AG08395 (cell line): ENCODE data around the gene PCDHGA11.
"Not testable (repeated sequence)": the region's sequence is repeated elsewhere in the genome, so short reads cannot be mapped to it uniquely, and the experiment has no call there.

Source experiments
- DNase-seq: peaks from one replicate; pipeline ENCODE4 v3.0.0; 2012; ENCODE audit warnings: mixed read lengths, low spot score

The PCDHGA11 gene

DNA sequence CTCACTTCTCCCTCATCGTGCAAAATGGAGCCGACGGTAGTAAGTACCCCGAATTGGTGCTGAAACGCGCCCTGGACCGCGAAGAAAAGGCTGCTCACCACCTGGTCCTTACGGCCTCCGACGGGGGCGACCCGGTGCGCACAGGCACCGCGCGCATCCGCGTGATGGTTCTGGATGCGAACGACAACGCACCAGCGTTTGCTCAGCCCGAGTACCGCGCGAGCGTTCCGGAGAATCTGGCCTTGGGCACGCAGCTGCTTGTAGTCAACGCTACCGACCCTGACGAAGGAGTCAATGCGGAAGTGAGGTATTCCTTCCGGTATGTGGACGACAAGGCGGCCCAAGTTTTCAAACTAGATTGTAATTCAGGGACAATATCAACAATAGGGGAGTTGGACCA is 10.4 kb downstream of the PCDHGA11 start:
- DNase-seq: no peak

DNA sequence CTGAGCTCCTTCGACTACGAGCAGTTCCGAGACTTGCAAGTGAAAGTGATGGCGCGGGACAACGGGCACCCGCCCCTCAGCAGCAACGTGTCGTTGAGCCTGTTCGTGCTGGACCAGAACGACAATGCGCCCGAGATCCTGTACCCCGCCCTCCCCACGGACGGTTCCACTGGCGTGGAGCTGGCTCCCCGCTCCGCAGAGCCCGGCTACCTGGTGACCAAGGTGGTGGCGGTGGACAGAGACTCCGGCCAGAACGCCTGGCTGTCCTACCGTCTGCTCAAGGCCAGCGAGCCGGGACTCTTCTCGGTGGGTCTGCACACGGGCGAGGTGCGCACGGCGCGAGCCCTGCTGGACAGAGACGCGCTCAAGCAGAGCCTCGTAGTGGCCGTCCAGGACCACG is 11.5 kb downstream of the PCDHGA11 start:
- DNase-seq: not testable (repeated sequence)

DNA sequence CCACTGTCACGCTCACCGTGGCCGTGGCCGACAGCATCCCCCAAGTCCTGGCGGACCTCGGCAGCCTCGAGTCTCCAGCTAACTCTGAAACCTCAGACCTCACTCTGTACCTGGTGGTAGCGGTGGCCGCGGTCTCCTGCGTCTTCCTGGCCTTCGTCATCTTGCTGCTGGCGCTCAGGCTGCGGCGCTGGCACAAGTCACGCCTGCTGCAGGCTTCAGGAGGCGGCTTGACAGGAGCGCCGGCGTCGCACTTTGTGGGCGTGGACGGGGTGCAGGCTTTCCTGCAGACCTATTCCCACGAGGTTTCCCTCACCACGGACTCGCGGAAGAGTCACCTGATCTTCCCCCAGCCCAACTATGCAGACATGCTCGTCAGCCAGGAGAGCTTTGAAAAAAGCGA is 11.9 kb downstream of the PCDHGA11 start:
- DNase-seq: not testable (repeated sequence)

DNA sequence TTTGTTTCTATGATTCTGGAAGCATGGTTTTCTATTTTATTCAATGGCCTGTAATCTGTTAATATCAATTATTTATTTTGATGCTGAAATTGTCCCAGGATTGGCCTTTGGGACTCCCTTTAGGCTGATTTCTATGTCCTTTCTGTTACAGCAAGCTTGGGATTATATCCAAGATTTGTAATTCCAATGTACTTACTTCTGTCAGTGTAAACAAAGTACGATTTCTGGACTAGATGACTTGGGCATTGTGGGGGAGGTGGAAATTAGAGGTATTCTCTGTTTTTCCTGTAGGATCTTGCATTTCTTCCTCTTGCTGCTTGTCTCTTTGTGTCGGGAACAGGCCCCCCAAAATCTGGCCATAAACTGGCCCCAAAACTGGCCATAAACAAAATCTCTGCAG is 13.2 kb downstream of the PCDHGA11 start:
- DNase-seq: no peak

DNA sequence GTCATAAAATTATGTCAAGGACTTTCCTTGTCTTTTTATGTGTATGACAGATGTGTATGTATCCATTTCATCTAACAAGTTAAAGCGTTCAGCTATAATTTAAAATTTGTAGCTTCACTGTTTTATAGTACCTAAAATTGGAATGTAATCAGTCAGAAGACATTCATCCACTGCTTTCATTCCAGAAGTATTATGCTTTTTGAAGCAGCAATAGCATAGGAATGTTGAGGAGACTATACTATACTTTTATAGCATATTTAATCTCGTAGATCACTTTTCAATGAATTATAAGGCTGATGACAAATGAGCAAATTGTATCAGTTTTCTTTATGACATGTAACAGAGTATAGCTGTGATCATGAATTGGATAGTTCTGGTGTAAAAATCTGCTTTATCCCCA is 16.4 kb downstream of the PCDHGA11 start:
- no peak for DNase-seq

DNA sequence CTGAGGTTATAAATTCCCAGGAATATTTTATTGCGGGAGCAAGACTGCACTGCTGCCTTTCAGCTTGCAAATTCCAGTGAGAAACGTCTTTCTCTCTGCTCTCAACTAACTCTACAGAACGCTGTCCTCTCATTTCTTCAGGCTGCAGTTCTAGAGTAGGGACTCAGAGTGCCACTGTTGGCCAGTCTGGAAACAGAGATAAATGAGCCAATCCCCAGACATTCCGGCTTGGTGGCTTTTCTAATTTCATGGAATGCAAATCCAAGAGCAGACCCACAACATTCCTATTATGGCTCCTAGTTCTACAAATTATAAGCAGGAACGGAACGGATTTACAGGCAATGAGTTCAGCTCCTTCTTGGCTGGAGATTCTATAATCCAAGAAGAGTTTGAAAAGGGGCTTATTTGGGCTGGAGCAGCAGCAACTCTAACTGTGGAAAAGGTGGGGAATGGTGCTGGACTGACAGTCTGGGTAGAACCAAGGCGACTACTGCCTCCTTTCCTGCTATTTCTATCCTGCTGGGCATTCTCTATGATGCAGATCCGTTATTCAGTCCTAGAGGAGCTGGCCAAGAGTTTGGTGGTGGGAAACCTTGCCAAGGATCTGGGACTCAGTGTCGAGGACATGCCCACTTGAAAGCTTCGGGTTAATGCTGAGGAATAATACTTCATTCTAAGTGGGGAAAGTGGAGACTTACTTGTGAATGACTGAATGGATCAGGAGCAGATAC is 18.7 kb downstream of the PCDHGA11 start:
- DNase-seq: peak; percentile 39

DNA sequence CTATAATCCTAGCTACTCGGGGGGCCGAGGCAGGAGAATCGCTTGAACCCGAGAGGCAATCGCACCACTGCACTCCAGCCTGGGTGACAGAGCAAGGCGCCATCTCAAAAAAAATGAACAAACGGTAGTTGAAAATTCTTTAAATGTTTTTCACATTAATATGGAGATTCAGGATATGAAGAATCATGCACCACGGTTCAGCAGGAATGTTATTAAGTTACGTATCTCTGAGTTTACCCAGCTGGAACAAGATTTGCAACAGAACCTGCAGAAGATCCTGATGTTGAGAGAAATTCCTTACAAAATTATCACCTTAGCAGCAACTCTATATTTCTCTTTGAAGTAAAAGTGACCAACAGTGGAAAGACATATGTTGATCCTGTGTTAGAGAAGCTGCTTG is 19.5 kb downstream of the PCDHGA11 start:
- no peak for DNase-seq

DNA sequence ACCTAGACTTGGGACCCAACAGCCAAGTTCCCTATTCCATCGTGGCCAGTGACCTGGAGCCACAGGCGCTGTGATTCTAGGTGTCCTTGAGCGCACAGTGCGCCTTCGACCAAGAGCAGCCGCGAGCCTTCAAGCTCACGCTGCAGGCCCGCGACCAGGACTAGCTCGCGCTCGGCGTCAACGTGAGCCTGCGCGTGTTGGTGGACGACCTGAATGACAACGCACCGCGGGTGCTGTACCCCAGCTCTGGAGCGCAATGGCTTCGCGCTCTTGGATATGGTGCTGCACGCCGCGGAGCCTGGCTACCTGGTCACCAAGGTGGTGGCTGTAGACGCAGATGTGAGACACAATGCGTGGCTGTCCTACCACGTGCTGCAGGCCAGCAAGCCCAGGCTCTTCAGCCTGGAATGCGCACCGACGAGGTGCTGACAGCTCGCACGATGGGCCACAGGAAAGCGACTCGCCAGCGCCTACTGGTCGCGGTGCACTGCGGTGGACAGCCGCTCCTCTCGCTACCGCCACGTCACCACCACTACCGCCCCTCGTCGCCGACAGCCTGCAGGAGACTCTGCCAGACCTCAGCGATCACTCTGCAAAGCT is 20.8 kb downstream of the PCDHGA11 start:
- no peak for DNase-seq

DNA sequence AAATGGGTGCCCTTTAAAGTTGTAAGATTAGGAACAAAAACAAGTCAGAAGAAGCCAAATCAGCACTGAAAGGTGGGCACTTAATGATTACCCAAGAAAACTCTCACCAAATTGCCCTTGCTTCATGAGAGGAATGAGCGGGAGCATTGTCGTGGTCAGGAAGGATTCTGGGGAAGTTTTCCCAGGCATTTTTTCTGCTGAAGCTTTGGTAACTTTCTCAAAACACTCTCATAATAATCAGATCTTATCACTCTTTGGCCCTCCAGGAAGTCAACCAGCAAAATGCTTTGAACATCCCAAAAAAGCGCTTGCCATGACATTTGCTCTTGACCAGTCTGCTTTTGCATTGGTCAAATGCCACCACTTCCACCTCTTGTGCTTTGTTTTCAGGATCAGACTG is 44.5 kb downstream of the PCDHGA11 start:
- DNase-seq: no peak
